SKM-1 (cell line): ENCODE results near the gene XBP1.
A peak's percentile ranks its signal among the peaks of the same experiment; 100 is the strongest.
"Not testable (repeated sequence)": the region's sequence is repeated elsewhere in the genome, so short reads cannot be mapped to it uniquely, and the experiment has no call there.

Source experiments
- DNase-seq: peaks from one replicate; lab custom pipeline; 2025; ENCODE audit not compliant: unreplicated experiment; lab: John Stamatoyannopoulos, UW

XBP1 gene

GRCh38 chr22:28793976-28794584, 6.3 kb downstream of the XBP1 start:
- no peak for DNase-seq

DNA sequence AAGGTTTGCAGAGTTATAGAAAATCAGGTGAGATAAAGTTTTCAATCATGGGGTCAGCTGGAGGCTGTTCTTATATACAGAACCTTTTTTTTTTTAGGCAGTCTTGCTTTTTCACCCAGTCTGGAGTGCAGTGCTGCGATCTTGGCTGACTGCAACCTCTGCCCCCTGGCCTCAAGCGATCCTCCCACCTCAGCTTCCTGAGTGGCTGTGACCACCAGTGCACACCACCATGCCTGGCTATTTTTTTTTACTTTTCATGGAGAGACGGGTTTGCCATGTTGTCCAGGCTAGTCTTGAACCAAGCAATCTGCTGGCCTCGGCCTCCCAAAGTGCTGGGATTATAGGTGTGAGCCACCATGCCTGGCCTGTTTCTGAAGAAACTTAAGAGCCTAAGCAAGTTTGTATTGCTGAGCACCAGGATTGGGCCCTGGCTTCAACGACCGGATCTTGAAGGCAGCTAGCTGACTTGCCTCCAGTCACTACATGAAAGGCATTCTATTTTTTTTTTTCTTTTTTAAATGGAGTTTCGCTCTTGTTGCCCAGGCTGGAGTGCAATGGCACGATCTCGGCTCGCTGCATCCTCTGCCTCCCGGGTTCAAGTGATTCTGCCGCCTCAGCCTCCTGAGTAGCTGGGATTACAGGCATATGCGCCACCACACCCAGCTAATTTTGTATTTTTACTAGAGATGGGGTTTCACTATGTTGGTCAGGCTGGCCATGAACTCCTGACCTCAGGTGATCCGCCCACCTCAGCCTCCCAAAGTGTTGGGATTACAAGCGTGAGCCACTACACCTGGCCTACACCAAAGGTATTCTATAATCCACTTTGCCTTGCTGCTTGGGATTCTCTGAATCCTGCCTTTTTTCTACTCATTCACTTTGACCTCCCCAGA, 7.6 kb downstream of the XBP1 start:
- DNase-seq: no peak

DNA sequence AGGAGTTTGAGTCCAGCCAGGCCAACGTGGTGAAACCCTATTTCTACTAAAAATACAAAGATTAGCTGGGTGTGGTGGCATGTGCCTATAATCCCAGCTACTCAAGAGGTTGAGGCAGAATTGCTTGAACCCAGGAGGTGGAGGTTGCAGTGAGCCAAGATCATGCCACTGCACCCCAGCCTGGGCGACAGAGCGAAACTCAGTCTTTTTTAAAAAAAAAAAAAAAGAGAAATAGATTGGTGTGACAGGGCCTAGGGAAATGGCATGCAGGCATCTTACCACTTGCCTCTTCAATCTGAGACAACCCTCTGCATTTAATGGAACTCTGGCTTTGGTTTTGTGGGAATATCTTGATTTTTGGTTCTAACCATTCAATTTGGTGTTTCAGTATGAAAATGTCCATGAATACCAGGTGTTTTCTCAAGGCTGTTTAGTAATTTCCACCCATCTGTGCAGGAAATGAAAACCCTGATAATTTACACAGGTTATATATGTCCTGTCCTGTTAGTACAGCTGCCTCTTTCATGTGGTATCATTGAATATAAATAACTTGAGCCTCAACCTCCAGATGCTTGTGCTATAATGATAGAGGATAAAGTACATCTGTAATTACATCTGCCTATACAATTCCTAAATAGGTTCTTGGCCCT, 8.4 kb downstream of the XBP1 start:
- DNase-seq: no peak

DNA sequence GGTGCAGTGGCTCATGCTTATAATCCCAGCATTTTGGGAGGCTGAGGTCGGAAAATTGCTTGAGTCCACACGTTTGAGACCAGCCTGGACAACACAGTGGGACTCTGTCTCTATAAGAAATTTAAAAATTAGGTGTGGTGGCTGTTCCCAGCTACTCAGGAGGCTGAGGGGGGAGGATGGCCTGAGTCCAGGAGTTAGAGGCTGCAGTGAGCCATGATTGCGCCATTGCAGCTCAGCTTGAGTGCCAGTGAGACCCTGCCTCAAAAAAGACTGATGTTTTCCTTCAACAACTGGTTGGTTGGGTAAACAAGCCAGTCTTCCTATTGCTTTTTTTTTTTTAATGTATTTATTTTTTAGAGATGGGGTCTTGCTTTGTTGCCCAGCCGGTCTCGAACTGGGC, 9.2 kb downstream of the XBP1 start:
- no peak for DNase-seq

DNA sequence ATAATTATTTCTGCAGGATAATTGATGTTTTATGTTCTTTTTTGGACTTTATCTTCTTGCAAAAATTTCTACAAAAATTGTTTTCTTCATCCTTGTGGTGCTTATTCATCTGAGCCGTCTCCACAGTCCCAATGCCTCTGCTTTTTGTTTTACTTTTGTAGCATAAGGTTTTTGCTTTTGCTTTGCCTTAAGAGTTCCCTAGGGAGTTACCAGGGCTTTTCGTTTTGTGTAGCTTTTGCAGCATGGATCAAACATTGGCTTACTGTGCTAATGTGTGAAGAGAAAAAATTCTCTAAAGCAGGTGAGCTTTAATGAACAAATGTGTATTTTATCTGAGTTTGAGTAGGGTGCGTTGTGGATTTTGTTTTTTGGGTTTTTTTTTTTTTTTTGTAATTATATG, 11.8 kb downstream of the XBP1 start:
- DNase-seq: no peak

DNA sequence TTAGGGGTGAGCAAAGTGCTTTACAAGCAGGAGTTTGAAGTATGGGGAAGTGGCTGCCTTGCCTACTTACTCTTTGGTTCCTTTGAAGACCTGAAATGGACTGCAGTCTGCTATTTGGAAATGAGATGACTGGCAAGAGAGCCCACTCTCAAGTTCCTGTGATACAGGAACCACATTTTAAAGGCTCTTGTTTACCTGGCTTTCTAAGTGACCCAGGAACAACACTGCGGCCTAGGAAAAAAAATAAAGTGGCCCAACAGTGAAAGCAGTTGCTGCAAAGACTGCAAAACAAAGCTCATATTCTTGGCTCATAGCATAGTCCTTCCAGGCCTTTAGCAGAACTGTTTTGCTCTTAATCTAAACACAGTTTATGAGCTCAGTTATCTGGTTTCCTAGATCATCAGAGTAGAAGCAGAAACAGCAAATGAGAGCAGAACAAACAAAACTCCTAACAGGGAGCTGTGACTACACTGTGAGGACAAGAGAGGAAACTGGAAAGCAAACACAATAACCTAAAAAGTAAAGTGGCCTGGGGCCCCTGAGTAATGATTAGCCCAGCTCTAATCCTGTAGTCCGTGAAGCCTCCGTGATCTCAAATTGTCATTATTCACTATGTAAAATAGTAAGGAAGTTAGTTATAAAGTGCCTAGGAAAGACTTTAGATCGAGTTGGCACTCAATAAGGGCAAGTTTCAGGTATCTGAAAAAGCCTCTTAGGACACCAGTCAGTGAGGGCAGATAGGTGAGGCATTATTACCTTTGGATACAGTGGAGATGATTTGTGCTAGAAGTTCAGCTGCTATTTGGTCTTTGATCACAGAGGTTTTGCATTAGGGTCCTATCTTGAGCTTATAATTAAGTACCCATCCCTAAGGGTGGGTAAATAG, 16.3 kb downstream of the XBP1 start:
- DNase-seq: no peak

DNA sequence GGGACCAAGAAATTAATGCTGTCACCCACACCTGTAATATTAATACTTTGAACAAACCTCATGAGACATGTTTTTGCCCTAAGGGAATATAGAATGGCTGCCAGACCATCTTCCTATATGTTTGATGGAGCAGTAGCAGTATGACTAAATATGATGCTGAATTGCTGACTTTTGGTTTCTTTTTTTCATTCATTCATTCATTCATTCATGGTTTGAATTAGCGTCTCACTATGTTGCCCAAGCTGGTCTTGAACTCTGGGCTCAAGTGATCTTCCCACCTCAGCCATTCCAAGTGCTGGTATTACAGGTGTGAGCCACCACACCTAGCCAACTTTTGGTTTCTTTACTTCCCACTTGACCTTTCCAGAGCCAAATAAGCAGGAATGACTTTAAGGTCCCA, 20.1 kb downstream of the XBP1 start:
- no peak for DNase-seq

GRCh38 chr22:28779833-28780232, 20.5 kb downstream of the XBP1 start:
- no peak for DNase-seq

GRCh38 chr22:28774378-28774777, 26.0 kb downstream of the XBP1 start:
- no peak for DNase-seq

DNA sequence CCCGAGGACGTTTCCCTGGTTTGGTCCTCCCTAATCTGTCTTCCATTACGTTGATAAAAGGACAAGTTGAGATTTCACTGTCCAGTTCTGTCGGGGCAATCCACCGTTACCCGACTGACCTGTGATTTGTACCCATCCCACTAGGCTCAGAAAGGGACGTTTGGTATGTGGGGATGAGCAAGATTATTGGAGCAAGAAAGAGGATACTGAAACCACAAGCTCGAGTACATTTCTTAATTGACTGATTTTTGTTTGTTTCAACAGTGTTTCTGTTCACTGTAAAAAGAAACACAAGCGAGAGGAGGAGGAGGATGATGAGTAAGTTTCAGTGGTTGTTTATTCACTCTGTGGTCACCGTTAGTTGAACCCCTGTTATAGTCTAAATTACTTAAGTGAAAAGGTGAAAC, 26.9 kb downstream of the XBP1 start:
- DNase-seq: no peak

DNA sequence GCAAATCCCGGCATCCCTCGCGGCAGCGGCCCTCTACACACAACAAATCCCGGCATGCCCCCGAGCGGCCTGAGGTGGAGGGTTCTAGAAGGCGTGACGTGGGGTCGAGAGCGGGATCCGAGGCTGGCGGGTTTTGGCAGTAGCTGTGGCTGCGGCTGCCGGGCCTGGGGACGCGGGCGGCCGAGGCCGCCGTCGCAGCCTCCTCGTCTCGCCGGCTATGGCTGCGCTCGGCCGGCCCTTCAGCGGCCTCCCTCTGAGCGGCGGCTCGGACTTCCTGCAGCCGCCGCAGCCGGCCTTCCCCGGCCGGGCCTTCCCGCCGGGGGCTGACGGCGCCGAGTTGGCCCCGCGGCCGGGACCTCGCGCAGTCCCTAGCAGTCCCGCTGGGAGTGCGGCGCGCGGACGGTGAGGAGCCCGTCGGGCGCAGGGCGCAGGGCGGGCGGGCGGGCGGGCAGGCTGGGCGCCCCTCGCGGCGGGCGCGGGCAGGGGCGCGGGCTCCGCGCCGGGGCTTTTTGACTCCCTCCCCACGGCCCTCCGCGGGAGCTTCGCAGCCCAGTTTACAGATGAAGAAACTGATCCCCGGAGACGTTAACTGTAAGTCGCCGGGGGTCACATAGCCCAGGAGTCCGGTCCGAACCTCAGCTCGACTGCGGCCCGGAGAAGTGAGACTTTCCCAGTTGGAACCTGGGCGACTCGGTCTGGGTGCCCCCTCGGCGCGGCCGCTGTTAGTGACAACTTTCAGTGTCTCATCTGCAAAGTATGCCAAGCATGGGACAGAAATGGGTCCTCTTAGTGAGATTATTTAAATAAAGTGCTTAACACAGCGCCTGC, 27.5 kb downstream of the XBP1 start, which contains the start of gene CCDC117:
CCDC117 (plus strand) TSS at position 63 of the 828 bp plus-strand sequence; CDS start at position 218, 155 bp downstream.
- DNase-seq: peak; percentile 85

DNA sequence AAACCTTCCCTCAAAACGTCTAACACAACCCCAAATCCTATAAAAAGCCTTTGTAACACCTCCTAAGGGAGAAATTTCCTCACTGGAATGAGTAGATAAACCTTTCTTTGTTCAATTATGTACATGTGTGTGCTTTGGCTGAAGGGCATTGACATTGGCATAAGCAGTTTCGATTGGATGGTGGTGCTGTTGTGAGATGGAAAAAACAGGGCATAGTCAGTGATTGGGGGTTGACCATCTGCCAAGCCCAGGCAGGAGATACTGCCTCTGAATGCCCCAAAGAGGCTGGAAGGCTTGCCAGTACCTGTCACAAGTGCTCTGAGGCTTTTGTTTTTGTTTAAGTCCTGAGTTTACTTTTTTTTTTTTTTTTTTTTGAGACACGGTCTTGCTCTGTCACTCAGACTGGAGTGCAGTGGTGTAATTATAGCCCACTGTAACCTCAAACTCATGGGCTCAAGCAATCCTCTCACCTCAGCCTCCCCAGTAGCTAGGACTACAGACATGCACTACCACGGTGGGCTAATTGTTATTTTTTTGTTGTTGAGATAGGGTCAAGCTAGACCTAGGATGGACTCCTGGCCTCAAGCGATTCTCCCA, 29.1 kb downstream of the XBP1 start:
- no peak for DNase-seq

DNA sequence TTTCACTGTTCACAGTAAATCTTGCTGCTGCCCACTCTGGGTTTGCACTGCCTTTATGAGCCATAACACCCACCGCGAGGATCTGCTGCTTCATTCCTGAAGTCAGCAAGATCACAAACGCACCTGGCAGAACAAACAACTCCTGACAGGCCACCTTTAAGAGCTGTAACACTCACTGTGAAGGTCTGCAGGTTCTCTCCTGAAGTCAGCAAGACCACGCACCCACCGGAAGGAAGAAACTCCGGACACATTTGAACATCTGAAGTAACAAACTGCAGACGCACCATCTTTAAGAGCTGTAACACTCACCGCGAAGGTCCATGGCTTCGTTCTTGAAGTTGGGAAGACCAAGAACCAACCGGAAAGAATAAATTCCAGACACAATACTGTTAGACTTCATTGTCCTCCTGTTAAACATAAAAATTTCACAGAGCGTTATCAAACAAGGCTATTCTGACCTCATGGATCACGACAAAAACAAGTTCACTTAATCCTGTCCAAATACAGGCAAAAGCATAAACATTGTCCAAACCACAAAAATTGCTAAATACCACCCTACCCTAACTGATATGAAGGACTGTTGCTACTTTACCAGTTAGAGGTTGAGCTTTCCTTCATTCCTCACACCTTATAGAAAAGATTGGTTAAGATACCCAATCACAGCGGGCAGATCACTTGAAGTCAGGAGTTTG, 30.8 kb downstream of the XBP1 start:
- no peak for DNase-seq

GRCh38 chr22:28768701-28769393, 31.5 kb downstream of the XBP1 start:
- DNase-seq: no peak

- no peak for DNase-seq
Observed at GRCh38 chr22:28766628-28767027, 33.7 kb downstream of the XBP1 start.

GRCh38 chr22:28762000-28762399, 38.4 kb downstream of the XBP1 start:
- not testable (repeated sequence) for DNase-seq

DNA sequence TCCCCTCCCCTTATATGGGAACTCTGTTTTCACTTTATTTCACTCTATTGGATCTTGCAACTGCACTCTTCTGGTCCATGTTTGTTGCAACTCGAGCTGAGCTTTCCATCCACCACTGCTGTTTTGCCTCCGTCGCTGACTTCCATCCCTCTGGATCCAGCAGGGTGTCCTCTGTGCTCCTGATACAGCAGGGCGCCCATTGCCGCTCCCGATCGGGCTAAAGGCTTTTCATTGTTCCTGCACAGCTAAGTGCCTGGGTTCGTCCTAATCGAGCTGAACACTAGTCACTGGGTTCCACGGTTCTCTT, 39.0 kb downstream of the XBP1 start:
- no peak for DNase-seq

DNA sequence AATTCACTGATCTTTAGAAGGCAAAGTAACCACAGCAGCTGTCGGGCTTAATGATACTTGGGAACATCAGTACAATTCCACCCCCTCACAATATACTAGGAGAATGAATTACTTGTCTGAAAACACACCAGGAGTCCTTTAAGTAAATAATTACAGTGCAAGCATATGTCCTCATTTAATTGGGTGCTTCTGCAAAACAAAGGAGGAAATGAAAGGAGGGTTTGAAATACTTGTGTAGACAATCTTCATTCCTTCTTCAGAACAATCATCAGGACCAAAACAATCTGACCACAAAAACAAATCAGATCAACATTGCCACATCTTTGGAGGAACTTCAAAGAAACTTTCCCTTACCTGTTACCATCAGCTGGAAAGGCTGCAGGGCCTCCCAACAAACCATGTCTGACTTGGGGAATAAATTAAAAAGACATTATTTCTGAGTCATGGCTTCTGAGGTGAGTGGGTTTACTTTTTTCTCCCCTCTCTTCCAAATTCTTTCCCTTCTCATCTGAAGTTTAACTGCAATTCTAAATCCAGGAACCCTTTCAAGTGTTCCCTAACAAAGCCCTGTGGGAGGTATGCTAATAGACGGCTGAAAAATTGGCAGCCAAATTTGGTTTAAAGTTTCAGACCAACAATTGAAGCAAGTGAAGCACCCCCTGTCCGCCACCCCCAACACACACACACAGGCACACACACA, 40.4 kb downstream of the XBP1 start:
- no peak for DNase-seq
